A673 (cell line): ENCODE results near the gene TMEM178A. TPM values are rescaled to one million over a fixed set of nuclear protein-coding genes. Genes with fewer than 3 reads are reported as not detected.

Experiments used
- BruUV-seq: library from RNA; stranded (reverse); fragments of 400-500 nt; replicated peaks from 2 replicates; lab custom pipeline; 2021; lab: Mats Ljungman, UMichigan
- CTCF ChIA-PET: fragments of 300-600 bp; sonication (Branson Sonifier 250); formaldehyde crosslinking; loops from one replicate; lab custom pipeline; 2022; ENCODE audit warnings: antibody characterized with exemption; lab: Charles Lee
- POLR2A ChIA-PET: fragments of 300-600 bp; sonication (Branson Sonifier 250); formaldehyde crosslinking; loops from one replicate; lab custom pipeline; 2022; ENCODE audit warnings: antibody characterized with exemption; ENCODE audit not compliant: low non-redundant PET; lab: Charles Lee
- DNase-seq: peaks from one replicate; pipeline ENCODE4 v3.0.0-alpha.2; 2015; ENCODE audit warnings: low spot score
- H3K27ac ChIP-seq: fragments of 200-600 bp; sonication (generic); 2 replicates; pipeline ENCODE4 v1.5.1; 2016; ENCODE audit warnings: mixed run types, low read depth, mild to moderate bottlenecking, mixed read lengths, antibody characterized with exemption, low read length; ENCODE audit not compliant: poor library complexity, severe bottlenecking
- H3K27me3 ChIP-seq: fragments of 200-600 bp; sonication (generic); replicated peaks from 2 replicates; pipeline ENCODE4 v1.6.1; 2017; ENCODE audit warnings: mixed run types, low read depth, mild to moderate bottlenecking, mixed read lengths, antibody characterized with exemption, low read length; ENCODE audit not compliant: insufficient read depth, poor library complexity
- H3K36me3 ChIP-seq: fragments of 200-600 bp; sonication (generic); 2 replicates; pipeline ENCODE4 v1.6.1; 2016; ENCODE audit warnings: mixed run types, mild to moderate bottlenecking, mixed read lengths, antibody characterized with exemption, low read length; ENCODE audit not compliant: insufficient read depth, poor library complexity, severe bottlenecking
- H3K4me1 ChIP-seq: fragments of 200-600 bp; sonication (generic); 2 replicates; pipeline ENCODE4 v1.6.1; 2017; ENCODE audit warnings: mixed run types, mild to moderate bottlenecking, mixed read lengths, antibody characterized with exemption, low read length; ENCODE audit not compliant: insufficient read depth, poor library complexity, severe bottlenecking
- H3K4me3 ChIP-seq: fragments of 200-600 bp; sonication (generic); 2 replicates; pipeline ENCODE4 v1.5.1; 2016; ENCODE audit warnings: low read depth, mixed run types, mild to moderate bottlenecking, mixed read lengths, low read length; ENCODE audit not compliant: poor library complexity, severe bottlenecking
- H3K9me3 ChIP-seq: fragments of 200-600 bp; sonication (generic); 2 replicates; pipeline ENCODE4 v1.6.1; 2016; ENCODE audit warnings: mixed run types, low read depth, mild to moderate bottlenecking, mixed read lengths, antibody characterized with exemption, low read length; ENCODE audit not compliant: poor library complexity, severe bottlenecking
- CTCF ChIP-seq: fragments of 300-800, 200-600 bp; sonication (generic); conservative IDR thresholded peaks from 2 replicates; pipeline ENCODE4 v1.5.1; 2017; ENCODE audit warnings: low read depth, mild to moderate bottlenecking, antibody characterized with exemption, low read length, moderate library complexity, mixed read lengths
- EZH2 ChIP-seq: fragments of 200-600 bp; sonication (generic); IDR thresholded peaks from 2 replicates; pipeline ENCODE4 v1.6.1; 2017; ENCODE audit warnings: borderline replicate concordance, low read depth, mild to moderate bottlenecking, mixed read lengths, antibody characterized with exemption, low read length; ENCODE audit not compliant: poor library complexity, severe bottlenecking
- intact Hi-C: fragments of 100-400 bp; cut with micrococcal nuclease; formaldehyde crosslinking; loops from one replicate; pipeline ENCODE4 v1.10.0; 2022; ENCODE audit not compliant: unreplicated experiment
- total RNA-seq: library from RNA; stranded (reverse); gene quantifications from 2 replicates; pipeline ENCODE4 v1.2.3, GENCODE V29; 2021

The TMEM178A gene
- total RNA-seq, 1 experiment from 2014 or later: 0.21 TPM

- Histone ChIP-seq H3K27ac (no peak overlapping the region), H3K4me1 (peaks cover 36% of the 10 kb centered on the region), H3K9me3 (no peaks in the 10 kb centered on the region), H3K27me3 (no peaks in the 10 kb centered on the region), H3K4me3 (no peak overlapping the region), H3K36me3 (peaks cover 11% of the 10 kb centered on the region)
- POLR2A ChIA-PET: no interaction called here
- BruUV-seq: no TSS peak
- TF ChIP-seq CTCF (no peak), EZH2 (no peak)
- CTCF ChIA-PET: interaction anchor here (0.6 to 2.0 kb wide), 2 partner anchors 11 to 27 kb away, joined by 4 to 6 read pairs; no protein-coding TSS in a partner anchor
- no peak for DNase-seq
- intact Hi-C loops: loop anchor here (5.0 to 10.0 kb wide), 3 partner anchors 354 to 784 kb away; no protein-coding TSS in a partner anchor
Observed at GRCh38 chr2:39731546-39731945, 65.8 kb downstream of the TMEM178A start.

- no peak for TF ChIP-seq EZH2
- TF ChIP-seq CTCF: no peak
- Histone ChIP-seq H3K4me3 (no peak overlapping the region), H3K27ac (no peak overlapping the region), H3K36me3 (peaks cover 14% of the 10 kb centered on the region), H3K4me1 (peaks cover 45% of the 10 kb centered on the region), H3K27me3 (no peaks in the 10 kb centered on the region), H3K9me3 (no peaks in the 10 kb centered on the region)
- ChIA-PET CTCF (interaction anchor here (0.9 to 2.0 kb wide), 2 partner anchors 10 to 35 kb away, joined by 4 to 6 read pairs; no protein-coding TSS in a partner anchor), POLR2A (no interaction called here)
- BruUV-seq: no TSS peak
- DNase-seq: peak; percentile 33
- intact Hi-C loops: loop anchor here (5.0 to 10.0 kb wide), 3 partner anchors 355 to 785 kb away; no protein-coding TSS in a partner anchor
Observed at GRCh38 chr2:39732482-39732881, 66.8 kb downstream of the TMEM178A start.

GRCh38 chr2:39733070-39733674 lies 67.5 kb downstream of the TMEM178A start:
- CTCF ChIA-PET: interaction anchor here (0.9 to 2.0 kb wide), 2 partner anchors 10 to 36 kb away, joined by 4 to 6 read pairs; no protein-coding TSS in a partner anchor
- Histone ChIP-seq H3K4me1 (peaks cover 52% of the 10 kb centered on the region), H3K27me3 (no peaks in the 10 kb centered on the region), H3K36me3 (peaks cover 14% of the 10 kb centered on the region), H3K27ac (no peak overlapping the region), H3K9me3 (no peaks in the 10 kb centered on the region), H3K4me3 (no peak overlapping the region)
- no peak for TF ChIP-seq CTCF
- TF ChIP-seq EZH2: no peak
- POLR2A ChIA-PET: no interaction called here
- intact Hi-C loops: loop anchor here (5.0 to 10.0 kb wide), 3 partner anchors 356 to 786 kb away; no protein-coding TSS in a partner anchor
- peak; percentile 27 for DNase-seq
- no TSS peak for BruUV-seq
